Glutamatergic neuron (in vitro differentiated cells): Measurements from ENCODE around the gene RPUSD4. TPM values are rescaled to one million over a fixed set of nuclear protein-coding genes. Genes with fewer than 3 reads are reported as not detected.
A peak's percentile ranks its signal among the peaks of the same experiment; 100 is the strongest.

Experiments
- DNase-seq: peaks from one replicate; pipeline ENCODE4 v3.0.0; 2022
- H3K27ac Mint-ChIP-seq: one replicate; pipeline ENCODE4 v1.8.0; 2020; ENCODE audit warnings: mild to moderate bottlenecking, mixed read lengths, inconsistent platforms; ENCODE audit not compliant: unreplicated experiment
- H3K27me3 Mint-ChIP-seq: one replicate; pipeline ENCODE4 v1.8.0; 2020; ENCODE audit warnings: mild to moderate bottlenecking, moderate library complexity, mixed read lengths, inconsistent platforms; ENCODE audit not compliant: unreplicated experiment
- H3K36me3 Mint-ChIP-seq: one replicate; pipeline ENCODE4 v1.8.0; 2020; ENCODE audit warnings: mild to moderate bottlenecking, mixed read lengths, inconsistent platforms; ENCODE audit not compliant: unreplicated experiment
- H3K4me1 Mint-ChIP-seq: one replicate; pipeline ENCODE4 v1.8.0; 2020; ENCODE audit warnings: mild to moderate bottlenecking, low read depth, mixed read lengths, inconsistent platforms; ENCODE audit not compliant: unreplicated experiment
- H3K4me3 Mint-ChIP-seq: one replicate; pipeline ENCODE4 v1.8.0; 2020; ENCODE audit warnings: mild to moderate bottlenecking, mixed read lengths, inconsistent platforms; ENCODE audit not compliant: unreplicated experiment
- H3K9me3 Mint-ChIP-seq: one replicate; pipeline ENCODE4 v1.8.0; 2020; ENCODE audit warnings: mild to moderate bottlenecking, moderate library complexity, mixed read lengths, inconsistent platforms; ENCODE audit not compliant: unreplicated experiment
- CTCF ChIP-seq: fragments of 200-600 bp; sonication (generic); IDR thresholded peaks from one replicate; pipeline ENCODE4 v1.5.0; 2021; ENCODE audit not compliant: partially characterized antibody, unreplicated experiment
- total RNA-seq: library from RNA; stranded (reverse); fragmentation: NEBNext Ultra II Directional; extraction: Animal tissue kit (Norgen Biotek cat#: 25700); gene quantifications from one replicate; pipeline ENCODE4 v1.2.1, GENCODE V29; 2021; ENCODE audit not compliant: unreplicated experiment

RPUSD4 gene
- total RNA-seq, 1 donor from 2014 or later, result 41.8 TPM

- H3K4me1 Mint-ChIP-seq, result peaks cover 18% of the 10 kb centered on the region
- DNase-seq, result no peak
- H3K27ac Mint-ChIP-seq, result no peak overlapping the region
- no peak for TF ChIP-seq CTCF
- H3K36me3 Mint-ChIP-seq, result no peaks in the 10 kb centered on the region
- H3K4me3 Mint-ChIP-seq, result no peak overlapping the region
- H3K27me3 Mint-ChIP-seq, result peaks cover 13% of the 10 kb centered on the region
- H3K9me3 Mint-ChIP-seq, result peaks cover 15% of the 10 kb centered on the region
Observed at GRCh38 chr11:126166413-126166812, 45.0 kb downstream of the RPUSD4 start.

- DNase-seq, result no peak
- H3K4me1 Mint-ChIP-seq, result peaks cover 18% of the 10 kb centered on the region
- H3K9me3 Mint-ChIP-seq, result peaks cover 14% of the 10 kb centered on the region
- H3K27ac Mint-ChIP-seq, result no peak overlapping the region
- no peak overlapping the region for H3K4me3 Mint-ChIP-seq
- no peak for TF ChIP-seq CTCF
- no peaks in the 10 kb centered on the region for H3K36me3 Mint-ChIP-seq
- peaks cover 13% of the 10 kb centered on the region for H3K27me3 Mint-ChIP-seq
Observed at GRCh38 chr11:126165757-126166156, 45.7 kb downstream of the RPUSD4 start.

- DNase-seq, result no peak
- Mint-ChIP-seq H3K9me3 (peaks cover 14% of the 10 kb centered on the region), H3K27ac (no peak overlapping the region), H3K4me1 (peaks cover 18% of the 10 kb centered on the region), H3K36me3 (no peaks in the 10 kb centered on the region), H3K27me3 (peaks cover 13% of the 10 kb centered on the region), H3K4me3 (no peak overlapping the region)
- no peak for TF ChIP-seq CTCF
Observed at GRCh38 chr11:126165311-126165720, 46.1 kb downstream of the RPUSD4 start.

GRCh38 chr11:126164781-126165180, 46.7 kb downstream of the RPUSD4 start:
- Mint-ChIP-seq H3K9me3 (peaks cover 14% of the 10 kb centered on the region), H3K27ac (no peak overlapping the region), H3K4me3 (no peak overlapping the region), H3K4me1 (peaks cover 19% of the 10 kb centered on the region), H3K36me3 (no peaks in the 10 kb centered on the region), H3K27me3 (peaks cover 13% of the 10 kb centered on the region)
- no peak for DNase-seq
- no peak for TF ChIP-seq CTCF

- H3K4me3 Mint-ChIP-seq, result peak overlapping the region; percentile 68
- peaks cover 13% of the 10 kb centered on the region for H3K27me3 Mint-ChIP-seq
- peaks cover 14% of the 10 kb centered on the region for H3K9me3 Mint-ChIP-seq
Observed at GRCh38 chr11:126163779-126164178, 47.7 kb downstream of the RPUSD4 start.

More at GRCh38 chr11:126163779-126164178, 47.7 kb downstream of the RPUSD4 start:
- no peak for TF ChIP-seq CTCF
- no peak for DNase-seq
- peak overlapping the region; percentile 45 for H3K27ac Mint-ChIP-seq
- H3K36me3 Mint-ChIP-seq, result no peaks in the 10 kb centered on the region
- peaks cover 20% of the 10 kb centered on the region for H3K4me1 Mint-ChIP-seq
